Measurements from ENCODE around the gene OR5AU1.

OR5AU1 gene

DNA sequence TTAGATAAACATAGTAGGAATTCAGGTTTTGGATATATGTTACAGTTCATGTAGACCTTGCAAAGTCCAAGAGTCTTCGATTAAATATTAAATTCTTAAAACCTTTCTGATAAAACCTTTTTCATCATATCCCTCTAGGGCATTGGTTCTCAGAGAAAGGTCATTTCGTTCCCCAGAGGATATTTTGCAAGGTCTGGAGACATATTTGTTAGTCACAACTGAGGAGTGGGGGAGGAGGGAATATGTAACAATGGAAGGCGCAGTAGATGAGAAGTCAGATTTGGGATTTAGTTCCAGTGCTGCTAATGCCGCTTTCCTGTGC lies 49.7 kb downstream of the OR5AU1 start:
- no peak for DNase-seq

GRCh38 chr14:21105095-21105494 lies 50.8 kb downstream of the OR5AU1 start:
- no peak for DNase-seq
